K562 (cell line): ENCODE results near the gene FMO1. TPM values are rescaled to one million over a fixed set of nuclear protein-coding genes. Genes with fewer than 3 reads are reported as not detected.

Experiments
- CBFA2T2 ChIP-seq: fragments of 450-650 bp; conservative IDR thresholded peaks from 2 replicates; pipeline ENCODE4 v1.6.1; 2017; ENCODE audit warnings: mild to moderate bottlenecking
- CBX2 ChIP-seq: fragments of 200-600 bp; sonication (generic); IDR thresholded peaks from one replicate; pipeline ENCODE4 v1.6.1; 2012; ENCODE audit warnings: mild to moderate bottlenecking, low read length, inconsistent platforms; ENCODE audit not compliant: insufficient read depth, poor library complexity, severe bottlenecking
- CEBPZ ChIP-seq: fragments of 150-350 bp; IDR thresholded peaks from 2 replicates; pipeline ENCODE4 v1.6.1; 2014; ENCODE audit warnings: low read depth, mild to moderate bottlenecking, low read length, borderline replicate concordance
- CREB5 ChIP-seq: fragments of 250-450 bp; sonication (Bioruptor Pico); IDR thresholded peaks from 2 replicates; pipeline ENCODE4 v1.5.0; 2020; ENCODE audit warnings: mild to moderate bottlenecking
- HDGF ChIP-seq: fragments of 450-650 bp; IDR thresholded peaks from 2 replicates; pipeline ENCODE4 v1.6.1; 2016
- NCOA1 ChIP-seq: fragments of 450-650 bp; IDR thresholded peaks from 2 replicates; pipeline ENCODE4 v1.6.1; 2016; ENCODE audit warnings: low read depth
- PHF8 ChIP-seq: fragments of 200-600 bp; sonication (generic); IDR thresholded peaks from 2 replicates; pipeline ENCODE4 v1.6.1; 2012; ENCODE audit warnings: mixed run types, mild to moderate bottlenecking, inconsistent platforms, low read length, moderate library complexity, borderline replicate concordance
- POLR3A ChIP-seq: IDR thresholded peaks from 2 replicates; pipeline ENCODE4 v1.6.1; 2011; ENCODE audit warnings: borderline replicate concordance, mild to moderate bottlenecking, moderate library complexity; ENCODE audit not compliant: insufficient read length, insufficient read depth; ENCODE audit errors: extremely low read depth
- PURB ChIP-seq: sonication (generic); formaldehyde crosslinking; IDR thresholded peaks from 2 replicates; pipeline ENCODE4 v1.9.0; 2021; ENCODE audit warnings: low read depth, mild to moderate bottlenecking, missing genetic modification reagents
- THRAP3 ChIP-seq: fragments of 450-650 bp; IDR thresholded peaks from 2 replicates; pipeline ENCODE4 v1.6.1; 2016; ENCODE audit warnings: mild to moderate bottlenecking, inconsistent platforms, borderline replicate concordance
- ZNF512 ChIP-seq: IDR thresholded peaks from 2 replicates; pipeline ENCODE4 v1.6.1; 2016; ENCODE audit warnings: missing genetic modification characterization, missing compliant biosample characterization
- polyA plus RNA-seq, 8 experiments: library from polyadenylated mRNA; depleted of rRNA in 4 of 8; stranded (reverse) in 5 of 8; unstranded in 3 of 8; fragments of >200 nt; fragmentation: Nextera tagmentation in 2 of 8; fragmentation: Illumina TruSeq in 1 of 8; extraction: Ambion mirVana in 2 of 8; extraction: Trizol in 1 of 8; gene quantifications; 2 replicates each; pipeline versions ENCODE4 v1.2.1 to v1.2.3, GENCODE V29; 2011 to 2014; ENCODE audit warnings: inconsistent platforms in 1 of 8, missing spikeins in 1 of 8
- total RNA-seq, 7 experiments: library from RNA; depleted of rRNA in 6 of 7; stranded (reverse); fragments of >200 nt in 6 of 7; fragmentation: Illumina TruSeq in 2 of 7; extraction: Trizol in 2 of 7; gene quantifications; 2 replicates each; pipeline versions ENCODE4 v1.2.1 to v1.2.3, GENCODE V29; 2011 to 2021; ENCODE audit warnings: low replicate concordance in 1 of 7
- TF ChIP-seq, protein P1 (sequence below): fragments of 450-650 bp; formaldehyde crosslinking; IDR thresholded peaks from 2 replicates; pipeline ENCODE4 v1.4.0; 2020; ENCODE audit warnings: mild to moderate bottlenecking, moderate library complexity
- TF ChIP-seq, protein P2 (sequence below): fragments of 250-450 bp; sonication (Bioruptor Pico); IDR thresholded peaks from 2 replicates; pipeline ENCODE4 v1.5.0; 2020; ENCODE audit warnings: mild to moderate bottlenecking, borderline replicate concordance
- TF ChIP-seq, protein P3 (sequence below): fragments of 250-450 bp; sonication (Bioruptor Pico); IDR thresholded peaks from 2 replicates; pipeline ENCODE4 v1.8.0; 2021; ENCODE audit warnings: moderate library complexity, mild to moderate bottlenecking, inconsistent platforms
- TF ChIP-seq, protein P4 (sequence below): fragments of 250-450 bp; sonication (Bioruptor Pico); IDR thresholded peaks from 2 replicates; pipeline ENCODE4 v1.5.0; 2021

Gene FMO1
- total and polyA plus RNA-seq, 9 of the 15 experiments (the other 6 are each of a cell fraction or from before 2014, with no cell fraction given): not detected

- TF ChIP-seq PURB (CRISPR knock-in tag) (no peak), NCOA1 (no peak), CEBPZ (no peak), CREB5 (CRISPR knock-in tag) (no peak), THRAP3 (no peak), CBFA2T2 (no peak), ZNF512 (tag) (no peak), PHF8 (no peak), CBX2 (no peak), POLR3A (no peak), HDGF (no peak)
- TF ChIP-seq, protein P1, sequence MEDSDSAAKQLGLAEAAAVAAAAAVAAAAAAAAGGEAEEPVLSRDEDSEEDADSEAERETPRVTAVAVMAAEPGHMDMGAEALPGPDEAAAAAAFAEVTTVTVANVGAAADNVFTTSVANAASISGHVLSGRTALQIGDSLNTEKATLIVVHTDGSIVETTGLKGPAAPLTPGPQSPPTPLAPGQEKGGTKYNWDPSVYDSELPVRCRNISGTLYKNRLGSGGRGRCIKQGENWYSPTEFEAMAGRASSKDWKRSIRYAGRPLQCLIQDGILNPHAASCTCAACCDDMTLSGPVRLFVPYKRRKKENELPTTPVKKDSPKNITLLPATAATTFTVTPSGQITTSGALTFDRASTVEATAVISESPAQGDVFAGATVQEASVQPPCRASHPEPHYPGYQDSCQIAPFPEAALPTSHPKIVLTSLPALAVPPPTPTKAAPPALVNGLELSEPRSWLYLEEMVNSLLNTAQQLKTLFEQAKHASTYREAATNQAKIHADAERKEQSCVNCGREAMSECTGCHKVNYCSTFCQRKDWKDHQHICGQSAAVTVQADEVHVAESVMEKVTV (CRISPR knock-in tag): 0 out of 2 replicates have a peak, but pooled peaks have one; percentile 35
- TF ChIP-seq, protein P2, sequence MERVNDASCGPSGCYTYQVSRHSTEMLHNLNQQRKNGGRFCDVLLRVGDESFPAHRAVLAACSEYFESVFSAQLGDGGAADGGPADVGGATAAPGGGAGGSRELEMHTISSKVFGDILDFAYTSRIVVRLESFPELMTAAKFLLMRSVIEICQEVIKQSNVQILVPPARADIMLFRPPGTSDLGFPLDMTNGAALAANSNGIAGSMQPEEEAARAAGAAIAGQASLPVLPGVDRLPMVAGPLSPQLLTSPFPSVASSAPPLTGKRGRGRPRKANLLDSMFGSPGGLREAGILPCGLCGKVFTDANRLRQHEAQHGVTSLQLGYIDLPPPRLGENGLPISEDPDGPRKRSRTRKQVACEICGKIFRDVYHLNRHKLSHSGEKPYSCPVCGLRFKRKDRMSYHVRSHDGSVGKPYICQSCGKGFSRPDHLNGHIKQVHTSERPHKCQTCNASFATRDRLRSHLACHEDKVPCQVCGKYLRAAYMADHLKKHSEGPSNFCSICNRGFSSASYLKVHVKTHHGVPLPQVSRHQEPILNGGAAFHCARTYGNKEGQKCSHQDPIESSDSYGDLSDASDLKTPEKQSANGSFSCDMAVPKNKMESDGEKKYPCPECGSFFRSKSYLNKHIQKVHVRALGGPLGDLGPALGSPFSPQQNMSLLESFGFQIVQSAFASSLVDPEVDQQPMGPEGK (CRISPR knock-in tag): no peak
- TF ChIP-seq, protein P3, sequence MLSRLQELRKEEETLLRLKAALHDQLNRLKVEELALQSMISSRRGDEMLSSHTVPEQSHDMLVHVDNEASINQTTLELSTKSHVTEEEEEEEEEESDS: no peak
- TF ChIP-seq, protein P4, sequence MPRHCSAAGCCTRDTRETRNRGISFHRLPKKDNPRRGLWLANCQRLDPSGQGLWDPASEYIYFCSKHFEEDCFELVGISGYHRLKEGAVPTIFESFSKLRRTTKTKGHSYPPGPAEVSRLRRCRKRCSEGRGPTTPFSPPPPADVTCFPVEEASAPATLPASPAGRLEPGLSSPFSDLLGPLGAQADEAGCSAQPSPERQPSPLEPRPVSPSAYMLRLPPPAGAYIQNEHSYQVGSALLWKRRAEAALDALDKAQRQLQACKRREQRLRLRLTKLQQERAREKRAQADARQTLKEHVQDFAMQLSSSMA (CRISPR knock-in tag): no peak
These were observed 65.6 kb downstream of the FMO1 start, which contains the start of gene FMO4 (continued) for GRCh38 chr1:171313835-171314320.
